Measurements from ENCODE around the gene ROR1.

Gene ROR1

GRCh38 chr1:63773815-63774616 is at the start of gene ROR1:
ROR1 (plus strand) TSS chr1:63774017.
- peak; percentile 94 for DNase-seq

- no peak for DNase-seq
Measured at GRCh38 chr1:63724375-63724899, 49.4 kb upstream of the ROR1 start.

GRCh38 chr1:63728611-63729226 is 45.1 kb upstream of the ROR1 start:
- no peak for DNase-seq

GRCh38 chr1:63729227-63729620 is 44.6 kb upstream of the ROR1 start:
- DNase-seq: no peak

GRCh38 chr1:63730211-63730610 is 43.6 kb upstream of the ROR1 start:
- peak; percentile 38 for DNase-seq

- no peak for DNase-seq
Measured at GRCh38 chr1:63731117-63732043, 42.4 kb upstream of the ROR1 start.

- DNase-seq: no peak
Measured at GRCh38 chr1:63732666-63733065, 41.2 kb upstream of the ROR1 start.

GRCh38 chr1:63738772-63739171 is 35.0 kb upstream of the ROR1 start:
- DNase-seq: no peak

- no peak for DNase-seq
Measured at GRCh38 chr1:63739452-63739851, 34.4 kb upstream of the ROR1 start.

- no peak for DNase-seq
Measured at GRCh38 chr1:63740432-63740831, 33.4 kb upstream of the ROR1 start.

- DNase-seq: no peak
Measured at GRCh38 chr1:63742526-63742925, 31.3 kb upstream of the ROR1 start.

- DNase-seq: no peak
Measured at GRCh38 chr1:63743781-63744180, 30.0 kb upstream of the ROR1 start.

GRCh38 chr1:63746129-63746864 is 27.5 kb upstream of the ROR1 start:
- no peak for DNase-seq

- no peak for DNase-seq
Measured at GRCh38 chr1:63747445-63747844, 26.4 kb upstream of the ROR1 start.

GRCh38 chr1:63748046-63748580 is 25.7 kb upstream of the ROR1 start:
- no peak for DNase-seq

GRCh38 chr1:63748641-63749040 is 25.2 kb upstream of the ROR1 start:
- DNase-seq: no peak

GRCh38 chr1:63750721-63751120 is 23.1 kb upstream of the ROR1 start:
- DNase-seq: no peak

- DNase-seq: no peak
Measured at GRCh38 chr1:63752176-63752575, 21.6 kb upstream of the ROR1 start.

GRCh38 chr1:63753591-63753990 is 20.2 kb upstream of the ROR1 start:
- no peak for DNase-seq

GRCh38 chr1:63756839-63757238 is 17.0 kb upstream of the ROR1 start:
- DNase-seq: no peak

- no peak for DNase-seq
Measured at GRCh38 chr1:63757334-63757733, 16.5 kb upstream of the ROR1 start.

- no peak for DNase-seq
Measured at GRCh38 chr1:63758791-63759190, 15.0 kb upstream of the ROR1 start.

Measured in NCI-H2171 (cell line).